Activated CD4-positive, alpha-beta T cell treated with anti-CD3 and anti-CD28 coated beads, Interleukin-2, amount 10 ng/mL, durations not matched to agents 24 days and 14 days (primary cell): ENCODE results near the gene PCNT. TPM values are rescaled to one million over a fixed set of nuclear protein-coding genes. Genes with fewer than 3 reads are reported as not detected.
"Not testable (repeated sequence)": the region's sequence is repeated elsewhere in the genome, so short reads cannot be mapped to it uniquely, and the experiment has no call there.

Experiments used
- DNase-seq: peaks from one replicate; pipeline ENCODE4 v3.0.0; 2022
- H3K27ac Mint-ChIP-seq: one replicate; pipeline ENCODE4 v1.8.0; 2022; ENCODE audit warnings: mild to moderate bottlenecking, mixed read lengths
- H3K27me3 Mint-ChIP-seq: one replicate; pipeline ENCODE4 v1.8.0; 2022; ENCODE audit warnings: mixed read lengths
- H3K36me3 Mint-ChIP-seq: one replicate; pipeline ENCODE4 v1.8.0; 2022; ENCODE audit warnings: low read depth, mild to moderate bottlenecking, mixed read lengths
- H3K4me1 Mint-ChIP-seq: one replicate; pipeline ENCODE4 v1.8.0; 2021; ENCODE audit warnings: mixed read lengths
- H3K4me3 Mint-ChIP-seq: one replicate; pipeline ENCODE4 v1.8.0; 2022; ENCODE audit warnings: mild to moderate bottlenecking, moderate library complexity, mixed read lengths
- H3K9me3 Mint-ChIP-seq: one replicate; pipeline ENCODE4 v1.8.0; 2021; ENCODE audit warnings: mixed read lengths
- intact Hi-C: fragments of 100-400 bp; cut with micrococcal nuclease; formaldehyde crosslinking; loops from one replicate; pipeline ENCODE4 v1.15.1; 2023
- total RNA-seq: library from RNA; stranded (reverse); gene quantifications from 2 replicates; pipeline ENCODE4 v1.2.3, GENCODE V29; 2022

The PCNT gene
- total RNA-seq, 1 donor from 2014 or later = 52.0 TPM

- Mint-ChIP-seq H3K4me1 (no peaks in the 10 kb centered on the region), H3K4me3 (no peak overlapping the region), H3K27ac (no peak overlapping the region), H3K27me3 (no peaks in the 10 kb centered on the region), H3K9me3 (no peaks in the 10 kb centered on the region), H3K36me3 (peaks cover 39% of the 10 kb centered on the region)
- intact Hi-C loops = no loop called here
- no peak for DNase-seq
Measured at GRCh38 chr21:46397211-46397905, 73.4 kb downstream of the PCNT start.

- Mint-ChIP-seq H3K9me3 (no peaks in the 10 kb centered on the region), H3K27me3 (no peaks in the 10 kb centered on the region), H3K4me3 (no peak overlapping the region), H3K4me1 (no peaks in the 10 kb centered on the region), H3K36me3 (peaks cover 41% of the 10 kb centered on the region), H3K27ac (no peak overlapping the region)
- DNase-seq = no peak
- intact Hi-C loops = no loop called here
Measured at GRCh38 chr21:46397993-46398392, 74.0 kb downstream of the PCNT start.

GRCh38 chr21:46399129-46399528 is 75.2 kb downstream of the PCNT start:
- intact Hi-C loops = no loop called here
- DNase-seq = no peak
- Mint-ChIP-seq H3K36me3 (peaks cover 44% of the 10 kb centered on the region), H3K9me3 (no peaks in the 10 kb centered on the region), H3K4me3 (no peak overlapping the region), H3K27me3 (no peaks in the 10 kb centered on the region), H3K4me1 (no peaks in the 10 kb centered on the region), H3K27ac (no peak overlapping the region)

GRCh38 chr21:46399686-46400085 is 75.7 kb downstream of the PCNT start:
- Mint-ChIP-seq H3K9me3 (no peaks in the 10 kb centered on the region), H3K36me3 (peaks cover 41% of the 10 kb centered on the region), H3K4me3 (no peak overlapping the region), H3K4me1 (no peaks in the 10 kb centered on the region), H3K27ac (no peak overlapping the region), H3K27me3 (no peaks in the 10 kb centered on the region)
- intact Hi-C loops = no loop called here
- DNase-seq = no peak

GRCh38 chr21:46401186-46401910 is 77.4 kb downstream of the PCNT start:
- Mint-ChIP-seq H3K9me3 (no peaks in the 10 kb centered on the region), H3K4me3 (no peak overlapping the region), H3K27me3 (no peaks in the 10 kb centered on the region), H3K27ac (no peak overlapping the region), H3K36me3 (peaks cover 41% of the 10 kb centered on the region), H3K4me1 (no peaks in the 10 kb centered on the region)
- no peak for DNase-seq
- intact Hi-C loops = no loop called here

GRCh38 chr21:46402421-46402820 is 78.5 kb downstream of the PCNT start:
- no peak overlapping the region for H3K4me3 Mint-ChIP-seq
- peaks cover 38% of the 10 kb centered on the region for H3K36me3 Mint-ChIP-seq
- intact Hi-C loops = no loop called here
- no peaks in the 10 kb centered on the region for H3K9me3 Mint-ChIP-seq
- DNase-seq = no peak
- no peaks in the 10 kb centered on the region for H3K27me3 Mint-ChIP-seq
- H3K27ac Mint-ChIP-seq = no peak overlapping the region
- no peaks in the 10 kb centered on the region for H3K4me1 Mint-ChIP-seq

GRCh38 chr21:46403234-46403811 is 79.4 kb downstream of the PCNT start:
- H3K27ac Mint-ChIP-seq, H3K9me3 Mint-ChIP-seq, H3K4me1 Mint-ChIP-seq, H3K27me3 Mint-ChIP-seq, H3K4me3 Mint-ChIP-seq, DNase-seq, intact Hi-C loops: not testable (repeated sequence)
- peaks cover 34% of the 10 kb centered on the region for H3K36me3 Mint-ChIP-seq

GRCh38 chr21:46404306-46404705 is 80.3 kb downstream of the PCNT start:
- Mint-ChIP-seq H3K27me3 (no peaks in the 10 kb centered on the region), H3K36me3 (peaks cover 32% of the 10 kb centered on the region), H3K9me3 (no peaks in the 10 kb centered on the region), H3K27ac (no peak overlapping the region), H3K4me1 (no peaks in the 10 kb centered on the region), H3K4me3 (no peak overlapping the region)
- DNase-seq = no peak
- intact Hi-C loops = no loop called here

- intact Hi-C loops = no loop called here
- Mint-ChIP-seq H3K9me3 (no peaks in the 10 kb centered on the region), H3K4me3 (no peak overlapping the region), H3K27me3 (no peaks in the 10 kb centered on the region), H3K4me1 (no peaks in the 10 kb centered on the region), H3K36me3 (peaks cover 20% of the 10 kb centered on the region), H3K27ac (no peak overlapping the region)
- no peak for DNase-seq
Measured at GRCh38 chr21:46406001-46406400, 82.0 kb downstream of the PCNT start.

- Mint-ChIP-seq H3K4me1 (no peaks in the 10 kb centered on the region), H3K27me3 (no peaks in the 10 kb centered on the region), H3K4me3 (no peak overlapping the region), H3K36me3 (peaks cover 6% of the 10 kb centered on the region), H3K9me3 (no peaks in the 10 kb centered on the region), H3K27ac (no peak overlapping the region)
- intact Hi-C loops = no loop called here
- no peak for DNase-seq
Measured at GRCh38 chr21:46409641-46410406, 85.9 kb downstream of the PCNT start.

- DNase-seq = no peak
- Mint-ChIP-seq H3K9me3 (no peaks in the 10 kb centered on the region), H3K36me3 (peaks cover 6% of the 10 kb centered on the region), H3K27ac (no peak overlapping the region), H3K4me1 (no peaks in the 10 kb centered on the region), H3K27me3 (no peaks in the 10 kb centered on the region), H3K4me3 (no peak overlapping the region)
- intact Hi-C loops = no loop called here
Measured at GRCh38 chr21:46410516-46410915, 86.6 kb downstream of the PCNT start.

- Mint-ChIP-seq H3K4me3 (no peak overlapping the region), H3K27ac (no peak overlapping the region), H3K36me3 (peaks cover 13% of the 10 kb centered on the region), H3K27me3 (no peaks in the 10 kb centered on the region), H3K4me1 (no peaks in the 10 kb centered on the region), H3K9me3 (no peaks in the 10 kb centered on the region)
- DNase-seq = no peak
- intact Hi-C loops = no loop called here
Measured at GRCh38 chr21:46411236-46411635, 87.3 kb downstream of the PCNT start.

- intact Hi-C loops = no loop called here
- no peaks in the 10 kb centered on the region for H3K9me3 Mint-ChIP-seq
- H3K36me3 Mint-ChIP-seq = peaks cover 14% of the 10 kb centered on the region
- no peak for DNase-seq
- no peaks in the 10 kb centered on the region for H3K4me1 Mint-ChIP-seq
- H3K27ac Mint-ChIP-seq = no peak overlapping the region
- H3K4me3 Mint-ChIP-seq = no peak overlapping the region
- H3K27me3 Mint-ChIP-seq = no peaks in the 10 kb centered on the region
Measured at GRCh38 chr21:46411691-46412090, 87.7 kb downstream of the PCNT start.
